GM06990 (cell line): ENCODE data around the gene RAB40C.

ENCODE experiments used
- DNase-seq: peaks from one replicate; pipeline ENCODE4 v3.0.0-alpha.2; 2011; ENCODE audit not compliant: insufficient read length; ENCODE audit errors: extremely low read depth
- H3K27me3 ChIP-seq: replicated peaks from 2 replicates; pipeline ENCODE4 v1.6.0; 2011; ENCODE audit warnings: low read length; ENCODE audit not compliant: control insufficient read depth, insufficient read depth
- H3K36me3 ChIP-seq: 2 replicates; pipeline ENCODE4 v1.5.1; 2011; ENCODE audit warnings: low read length; ENCODE audit not compliant: control insufficient read depth, insufficient read depth
- H3K4me3 ChIP-seq: replicated peaks from 2 replicates; pipeline ENCODE4 v1.5.1; 2011; ENCODE audit warnings: low read depth, mild to moderate bottlenecking, control low read depth, low read length
- TF ChIP-seq, protein P1 (sequence below): IDR thresholded peaks from 2 replicates; pipeline ENCODE4 v1.5.1; 2011; ENCODE audit warnings: low read length, control low read depth, mild to moderate bottlenecking, inconsistent platforms; ENCODE audit not compliant: insufficient read depth, poor library complexity, severe bottlenecking

RAB40C gene

DNA sequence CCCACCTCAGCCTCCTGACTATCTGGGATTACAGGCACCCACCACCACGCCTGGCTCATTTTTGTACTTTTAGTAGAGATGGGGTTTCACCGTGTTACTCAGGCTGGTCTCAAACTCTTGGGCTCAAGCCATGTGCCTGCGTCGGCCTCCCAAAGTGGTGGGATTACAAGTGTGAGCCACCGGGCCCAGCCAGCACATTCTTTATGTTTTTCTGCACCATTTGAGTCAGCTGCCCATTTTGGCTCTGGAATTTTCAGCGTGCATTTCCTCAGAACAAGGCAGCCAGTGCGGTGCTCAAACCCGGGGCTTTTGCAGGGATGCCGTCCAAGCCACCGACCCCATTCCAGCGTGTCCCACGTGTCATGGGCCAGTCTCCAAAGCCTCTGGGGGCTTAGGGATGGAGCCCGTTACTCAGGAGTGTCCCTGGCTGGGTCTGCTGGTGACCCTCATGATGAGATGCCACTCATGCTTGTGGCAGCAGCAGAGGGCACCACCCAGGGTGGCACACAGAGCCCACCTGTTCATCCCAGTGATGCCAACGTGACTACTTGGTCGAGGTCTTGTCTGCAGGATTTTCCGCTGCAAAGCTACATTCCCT, 3.7 kb upstream of the RAB40C start:
- no peak overlapping the region for H3K4me3 ChIP-seq
- TF ChIP-seq, protein P1, sequence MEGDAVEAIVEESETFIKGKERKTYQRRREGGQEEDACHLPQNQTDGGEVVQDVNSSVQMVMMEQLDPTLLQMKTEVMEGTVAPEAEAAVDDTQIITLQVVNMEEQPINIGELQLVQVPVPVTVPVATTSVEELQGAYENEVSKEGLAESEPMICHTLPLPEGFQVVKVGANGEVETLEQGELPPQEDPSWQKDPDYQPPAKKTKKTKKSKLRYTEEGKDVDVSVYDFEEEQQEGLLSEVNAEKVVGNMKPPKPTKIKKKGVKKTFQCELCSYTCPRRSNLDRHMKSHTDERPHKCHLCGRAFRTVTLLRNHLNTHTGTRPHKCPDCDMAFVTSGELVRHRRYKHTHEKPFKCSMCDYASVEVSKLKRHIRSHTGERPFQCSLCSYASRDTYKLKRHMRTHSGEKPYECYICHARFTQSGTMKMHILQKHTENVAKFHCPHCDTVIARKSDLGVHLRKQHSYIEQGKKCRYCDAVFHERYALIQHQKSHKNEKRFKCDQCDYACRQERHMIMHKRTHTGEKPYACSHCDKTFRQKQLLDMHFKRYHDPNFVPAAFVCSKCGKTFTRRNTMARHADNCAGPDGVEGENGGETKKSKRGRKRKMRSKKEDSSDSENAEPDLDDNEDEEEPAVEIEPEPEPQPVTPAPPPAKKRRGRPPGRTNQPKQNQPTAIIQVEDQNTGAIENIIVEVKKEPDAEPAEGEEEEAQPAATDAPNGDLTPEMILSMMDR: no peak
- H3K27me3 ChIP-seq: no peaks in the 10 kb centered on the region
- H3K36me3 ChIP-seq: no peaks in the 10 kb centered on the region; the same call in 1 of the 2 replicates
- no peak for DNase-seq

DNA sequence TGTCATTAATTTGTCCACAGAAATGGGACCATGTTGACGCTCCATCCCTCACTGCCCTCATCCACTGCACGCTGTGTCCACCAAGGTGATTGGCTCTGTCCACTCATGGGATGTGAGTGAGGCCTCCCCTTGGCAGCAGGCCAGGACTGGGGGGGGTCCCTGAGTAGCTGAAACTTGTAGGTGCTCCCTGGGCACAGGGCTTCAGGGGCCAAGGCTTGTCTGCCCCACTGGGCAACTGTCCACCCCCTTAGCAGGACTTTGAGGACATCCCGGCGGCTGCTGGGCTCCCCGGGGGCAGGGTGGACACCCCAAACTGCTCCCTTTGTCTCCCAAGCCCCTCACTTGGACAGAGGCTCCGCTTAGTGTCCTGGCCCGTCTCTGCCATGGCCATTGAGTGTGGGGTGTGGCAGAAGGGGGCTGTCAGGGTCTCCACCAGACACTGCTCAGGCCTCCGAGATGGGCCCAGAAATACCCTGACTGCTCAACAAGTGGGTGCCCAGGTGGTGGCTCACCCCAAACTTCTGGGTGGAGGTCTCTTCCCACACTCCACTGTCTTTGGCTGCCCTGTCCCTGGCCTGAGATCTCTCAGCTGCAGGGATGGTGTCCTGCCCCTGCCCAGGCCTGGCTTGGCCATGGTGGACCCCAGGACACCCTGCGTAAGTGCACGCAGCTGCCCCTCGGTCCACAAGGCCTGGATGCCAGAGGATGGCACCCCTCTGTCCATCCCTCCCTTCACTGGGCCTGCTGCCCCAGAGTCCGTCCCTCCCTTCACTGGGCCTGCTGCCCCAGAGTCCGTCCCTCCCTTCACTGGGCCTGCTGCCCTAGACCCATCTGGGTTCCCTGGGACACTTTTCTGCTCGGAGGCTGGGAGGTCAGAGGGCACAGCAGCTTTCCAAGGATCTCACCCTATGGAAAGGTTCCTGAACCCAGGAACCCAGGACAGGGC, 2.9 kb upstream of the RAB40C start:
- TF ChIP-seq, protein P1: no peak
- no peaks in the 10 kb centered on the region; the same call in 1 of the 2 replicates for H3K36me3 ChIP-seq
- DNase-seq: no peak
- H3K4me3 ChIP-seq: peak overlapping the region; percentile 8
- no peaks in the 10 kb centered on the region for H3K27me3 ChIP-seq

DNA sequence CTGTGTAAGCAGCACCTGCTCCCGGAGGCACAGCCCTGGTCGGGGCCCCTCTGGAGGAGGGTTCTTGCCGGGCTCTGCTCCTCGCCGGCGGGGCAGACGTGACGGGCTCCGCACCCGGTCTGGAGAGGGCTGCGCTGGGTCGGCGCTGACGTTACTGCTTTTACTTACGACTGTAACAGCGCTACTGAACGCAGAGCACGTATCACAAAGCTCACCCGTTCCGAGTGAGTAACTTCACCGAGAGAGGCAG, 1.3 kb upstream of the RAB40C start:
- Histone ChIP-seq H3K27me3 (no peaks in the 10 kb centered on the region), H3K4me3 (peak overlapping the region; percentile 89), H3K36me3 (no peaks in the 10 kb centered on the region; the same call in 1 of the 2 replicates)
- DNase-seq: no peak
- TF ChIP-seq, protein P1: no peak

DNA sequence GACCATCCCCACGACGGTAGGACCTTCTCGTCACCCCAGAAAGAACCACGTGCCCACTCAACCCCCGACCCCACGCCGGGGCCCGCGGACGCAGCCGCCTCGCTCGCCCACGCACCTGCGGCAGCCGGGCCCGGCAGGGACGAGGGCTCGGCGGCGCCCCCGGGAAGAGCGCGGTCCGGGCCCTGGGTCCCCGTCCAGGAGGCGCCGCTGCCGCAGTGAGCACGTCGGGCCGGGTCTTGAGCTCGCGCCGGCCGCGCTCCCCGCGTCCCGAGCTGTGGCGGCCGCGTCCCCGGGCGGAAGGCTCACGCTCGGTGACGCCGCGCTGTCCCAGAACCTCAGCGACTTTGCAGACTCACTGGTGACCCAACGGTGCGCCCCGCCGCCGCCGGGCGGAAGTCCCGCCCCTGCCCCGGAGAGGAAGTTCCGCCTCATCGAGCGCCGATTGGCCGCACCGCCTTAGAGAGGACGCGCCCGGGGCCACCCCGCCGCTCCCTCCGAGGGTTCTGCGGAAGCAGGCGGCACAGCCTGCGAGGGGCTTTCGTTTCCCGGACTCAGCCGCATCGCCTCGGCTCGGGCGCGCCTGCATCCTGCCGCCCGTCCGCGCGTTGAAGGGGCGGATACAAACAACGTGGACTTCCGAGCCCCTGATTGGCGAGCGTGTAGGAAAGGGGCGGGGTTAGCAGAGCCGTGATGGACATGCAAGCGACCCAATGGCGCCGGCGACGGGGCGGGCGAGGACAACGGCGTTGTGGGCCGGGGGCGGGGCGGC, 793 bp upstream of the RAB40C start:
- DNase-seq: peak; percentile 98
- TF ChIP-seq, protein P1: no peak
- no peaks in the 10 kb centered on the region; the same call in 1 of the 2 replicates for H3K36me3 ChIP-seq
- peak overlapping the region; percentile 89 for H3K4me3 ChIP-seq
- no peaks in the 10 kb centered on the region for H3K27me3 ChIP-seq

DNA sequence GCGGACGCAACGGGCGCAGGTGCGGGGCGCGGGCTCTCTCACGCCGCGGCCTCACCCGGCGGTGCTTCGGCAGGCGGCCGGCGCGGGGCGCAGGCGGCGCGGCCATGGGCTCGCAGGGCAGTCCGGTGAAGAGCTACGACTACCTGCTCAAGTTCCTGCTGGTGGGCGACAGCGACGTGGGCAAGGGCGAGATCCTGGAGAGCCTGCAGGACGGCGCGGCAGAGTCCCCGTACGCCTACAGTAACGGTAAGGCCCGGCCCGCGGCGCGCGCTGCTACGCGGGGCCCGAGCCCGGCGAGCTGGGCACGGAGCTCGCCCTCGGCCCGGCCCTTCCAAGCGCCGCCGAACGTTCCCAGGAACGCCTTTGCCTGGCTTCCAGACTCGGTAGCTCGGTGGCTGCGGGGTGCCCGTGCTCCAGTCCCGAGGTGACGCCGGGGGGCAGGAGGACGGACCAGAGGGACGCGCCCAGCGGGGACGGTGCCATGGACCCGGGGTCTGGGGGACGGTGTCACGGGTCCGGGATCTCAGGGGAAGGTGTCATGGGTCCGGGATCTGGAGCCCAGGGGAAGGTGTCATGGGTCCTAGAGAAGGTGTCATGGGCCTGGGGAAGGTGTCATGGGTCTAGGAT, 435 bp downstream of the RAB40C start:
- Histone ChIP-seq H3K4me3 (peak overlapping the region; percentile 83), H3K36me3 (no peaks in the 10 kb centered on the region; the same call in 1 of the 2 replicates), H3K27me3 (no peaks in the 10 kb centered on the region)
- peak; percentile 48 for DNase-seq
- TF ChIP-seq, protein P1: no peak
